NCI-H82 treated with DMSO at 0.1 percent for 48 hours (cell line): ENCODE results near the gene INHBC.
"Not testable (repeated sequence)": the region's sequence is repeated elsewhere in the genome, so short reads cannot be mapped to it uniquely, and the experiment has no call there.

ENCODE experiments used
- DNase-seq: peaks from one replicate; lab custom pipeline; 2025; ENCODE audit not compliant: unreplicated experiment; lab: John Stamatoyannopoulos, UW

The INHBC gene, protein sequence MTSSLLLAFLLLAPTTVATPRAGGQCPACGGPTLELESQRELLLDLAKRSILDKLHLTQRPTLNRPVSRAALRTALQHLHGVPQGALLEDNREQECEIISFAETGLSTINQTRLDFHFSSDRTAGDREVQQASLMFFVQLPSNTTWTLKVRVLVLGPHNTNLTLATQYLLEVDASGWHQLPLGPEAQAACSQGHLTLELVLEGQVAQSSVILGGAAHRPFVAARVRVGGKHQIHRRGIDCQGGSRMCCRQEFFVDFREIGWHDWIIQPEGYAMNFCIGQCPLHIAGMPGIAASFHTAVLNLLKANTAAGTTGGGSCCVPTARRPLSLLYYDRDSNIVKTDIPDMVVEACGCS

DNA sequence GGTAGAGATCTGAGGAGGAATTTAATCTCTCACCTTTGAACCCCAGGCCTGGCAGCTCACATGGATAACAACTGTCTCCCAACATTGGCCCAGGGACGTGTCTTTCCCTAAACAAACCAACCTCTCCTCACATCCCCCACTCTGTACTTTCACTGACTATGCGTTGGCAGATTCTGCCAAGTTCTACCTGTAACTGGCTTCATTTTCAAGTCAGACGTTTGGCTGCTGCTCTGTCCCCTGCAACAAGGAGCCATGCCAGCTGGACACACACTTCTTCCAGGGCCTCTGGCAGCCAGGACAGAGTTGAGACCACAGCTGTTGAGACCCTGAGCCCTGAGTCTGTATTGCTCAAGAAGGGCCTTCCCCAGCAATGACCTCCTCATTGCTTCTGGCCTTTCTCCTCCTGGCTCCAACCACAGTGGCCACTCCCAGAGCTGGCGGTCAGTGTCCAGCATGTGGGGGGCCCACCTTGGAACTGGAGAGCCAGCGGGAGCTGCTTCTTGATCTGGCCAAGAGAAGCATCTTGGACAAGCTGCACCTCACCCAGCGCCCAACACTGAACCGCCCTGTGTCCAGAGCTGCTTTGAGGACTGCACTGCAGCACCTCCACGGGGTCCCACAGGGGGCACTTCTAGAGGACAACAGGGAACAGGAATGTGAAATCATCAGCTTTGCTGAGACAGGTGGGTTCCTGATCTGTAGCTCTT, at the start of gene INHBC:
Gene INHBC (plus strand): TSS at position 268 of the 707 bp plus-strand sequence. CDS start 103 bp downstream, at position 371.
- no peak for DNase-seq

DNA sequence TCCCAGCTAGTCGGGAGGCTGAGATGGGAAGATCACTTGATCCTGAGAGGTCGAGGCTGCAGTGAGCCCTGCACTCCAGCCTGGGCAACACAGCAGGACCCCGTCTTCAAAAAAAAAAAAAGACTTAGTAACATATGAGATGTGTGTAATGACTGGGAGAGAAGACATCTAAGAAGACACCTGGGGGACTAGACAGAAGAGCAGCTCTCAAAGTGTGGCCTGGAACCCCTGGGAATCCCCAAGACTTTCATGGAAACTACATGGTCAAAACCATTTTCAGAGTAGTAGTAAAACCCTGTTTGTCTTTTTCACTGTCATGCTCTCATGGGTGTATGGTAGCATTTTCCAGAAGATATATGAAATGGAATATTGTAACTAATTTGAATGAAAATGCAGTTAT, 49.0 kb upstream of the INHBC start:
- no peak for DNase-seq

GRCh38 chr12:57386187-57386720, 48.3 kb upstream of the INHBC start:
- DNase-seq: no peak

DNA sequence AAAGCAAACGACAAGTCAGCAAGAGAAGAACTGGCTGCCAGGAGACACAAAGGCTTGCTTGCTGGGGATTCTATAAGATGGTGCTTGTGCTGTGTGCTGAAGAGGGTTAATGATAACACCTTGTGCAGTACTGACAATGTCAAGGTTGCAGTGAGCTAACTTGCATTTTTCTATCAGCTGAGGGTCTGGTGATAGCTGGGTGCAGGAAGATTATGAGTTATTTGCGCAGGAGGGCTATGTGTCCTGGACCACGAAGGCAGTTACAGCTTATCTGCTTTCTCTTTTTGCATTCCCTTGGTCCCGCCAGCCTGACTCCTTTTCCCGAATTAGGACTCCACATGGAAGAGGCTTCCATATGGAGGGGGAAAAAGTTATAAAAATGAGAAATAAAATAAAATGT, 46.2 kb upstream of the INHBC start:
- DNase-seq: no peak

DNA sequence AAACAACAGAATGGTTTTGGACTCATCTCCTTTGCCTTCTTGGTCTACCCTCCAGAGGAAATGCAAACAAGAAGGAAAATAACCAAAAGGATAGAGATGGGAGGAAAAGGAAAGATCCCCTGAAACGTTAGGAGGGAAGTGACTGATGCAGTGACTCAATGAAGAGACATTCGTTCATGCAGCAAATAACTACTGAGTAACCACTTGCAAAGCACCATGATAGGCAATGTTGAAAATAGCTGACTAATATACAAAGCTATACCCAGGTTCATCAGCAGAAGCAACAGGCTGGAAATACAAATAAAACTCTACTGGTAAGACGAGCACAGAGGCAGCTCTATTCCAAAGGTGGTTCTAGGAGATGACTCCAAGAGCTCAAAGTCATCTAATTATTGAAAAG, 45.6 kb upstream of the INHBC start:
- DNase-seq: no peak

DNA sequence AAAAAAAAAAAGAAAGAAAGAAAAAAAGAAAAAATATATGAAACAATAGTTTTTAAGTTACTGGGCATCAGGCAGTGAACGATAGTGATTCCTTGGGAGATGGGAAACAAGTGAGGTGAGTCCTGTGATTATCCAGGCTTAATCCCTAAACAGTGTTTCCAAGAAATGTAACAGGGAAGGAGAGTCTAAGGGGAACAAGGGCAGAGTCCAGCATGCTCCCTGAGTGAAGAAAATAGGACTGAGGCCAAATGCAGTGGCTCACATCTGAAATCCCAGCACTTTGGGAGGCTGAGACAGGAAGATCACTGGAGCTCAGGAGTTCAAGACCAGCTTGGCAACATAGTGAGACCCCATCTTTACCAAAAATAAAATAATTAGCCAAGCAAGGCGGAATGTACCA, 44.4 kb upstream of the INHBC start:
- no peak for DNase-seq

DNA sequence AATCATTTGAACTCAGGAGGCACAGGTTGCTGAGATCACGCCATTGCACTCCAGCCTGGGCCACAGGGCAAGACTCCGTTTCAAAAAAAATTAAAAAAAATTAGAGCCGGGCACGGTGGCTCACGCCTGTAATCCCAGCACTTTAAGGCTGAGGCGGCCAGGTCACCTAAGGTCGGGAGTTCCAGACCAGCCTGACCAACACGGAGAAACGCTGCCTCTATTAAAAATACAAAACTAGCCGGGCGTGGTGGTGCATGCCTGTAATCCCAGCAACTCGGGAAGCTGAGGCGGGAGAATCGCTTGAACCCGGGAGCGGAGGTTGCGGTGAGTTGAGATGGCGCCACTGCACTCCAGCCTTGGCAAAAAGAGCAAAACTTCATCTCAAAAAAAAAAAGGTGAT, 39.5 kb upstream of the INHBC start:
- no peak for DNase-seq

DNA sequence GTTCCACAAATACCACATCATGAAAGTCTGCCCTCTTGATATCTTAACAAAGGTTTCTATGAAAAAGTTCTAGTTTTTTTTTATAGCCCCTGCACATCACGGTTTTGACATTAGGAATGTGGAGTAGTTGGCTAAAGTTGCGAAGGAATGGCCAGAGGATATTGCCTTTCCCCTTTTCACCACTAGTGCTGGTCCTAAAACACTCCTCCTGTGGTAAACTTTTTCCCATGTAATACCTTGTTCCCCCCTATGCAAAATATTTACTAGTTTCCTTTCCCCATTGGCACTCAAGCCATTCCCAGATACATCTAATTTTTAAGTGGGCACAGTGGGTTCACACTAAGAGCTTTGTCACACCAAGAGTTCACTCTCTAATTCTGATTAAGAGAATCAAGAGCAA, 37.1 kb upstream of the INHBC start:
- no peak for DNase-seq

DNA sequence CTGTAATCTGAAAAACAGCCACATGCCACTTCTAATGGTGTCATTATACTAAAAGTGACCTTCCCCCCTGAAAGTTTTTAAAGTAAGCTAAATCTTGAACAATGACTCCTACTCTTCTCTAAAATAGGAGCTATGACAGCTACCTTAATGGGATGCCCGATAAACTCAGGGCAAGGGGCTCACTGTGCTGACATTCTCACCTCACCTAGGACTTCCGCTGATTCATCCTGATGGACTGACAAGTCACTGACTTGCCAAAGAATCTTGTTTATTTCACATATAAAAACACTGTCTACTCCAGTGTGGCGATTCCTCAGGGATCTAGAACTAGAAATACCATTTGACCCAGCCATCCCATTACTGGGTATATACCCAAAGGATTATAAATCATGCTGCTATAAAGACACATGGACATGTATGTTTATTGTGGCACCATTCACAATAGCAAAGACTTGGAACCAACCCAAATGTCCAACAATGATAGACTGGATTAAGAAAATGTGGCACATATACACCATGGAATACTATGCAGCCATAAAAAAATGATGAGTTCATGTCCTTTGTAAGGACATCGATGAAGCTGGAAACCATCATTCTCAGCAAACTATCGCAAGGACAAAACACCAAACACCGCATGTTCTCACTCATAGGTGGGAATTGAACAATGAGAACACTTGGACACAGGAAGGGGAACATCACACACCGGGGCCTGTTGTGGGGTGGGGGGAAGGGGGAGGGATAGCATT, 34.7 kb upstream of the INHBC start:
- not testable (repeated sequence) for DNase-seq

DNA sequence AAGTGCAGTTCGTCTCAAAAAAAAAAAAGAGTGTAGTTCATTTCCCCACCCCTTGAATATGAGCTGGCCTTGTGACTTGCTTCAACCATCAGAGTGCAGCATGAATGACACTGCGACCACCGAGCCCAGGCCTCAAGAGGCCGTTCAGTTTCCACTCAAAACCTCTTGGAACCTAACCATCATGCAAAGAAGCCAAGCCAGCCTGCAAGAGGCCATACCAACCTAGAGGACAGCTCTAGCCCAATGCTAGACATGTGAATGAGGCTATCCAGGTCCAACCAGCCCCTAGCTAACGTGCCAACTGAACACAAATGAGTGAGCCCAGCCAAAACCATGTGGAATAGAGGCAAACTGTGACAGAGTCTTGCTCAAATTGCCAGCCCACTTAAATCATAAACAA, 33.4 kb upstream of the INHBC start:
- DNase-seq: no peak

DNA sequence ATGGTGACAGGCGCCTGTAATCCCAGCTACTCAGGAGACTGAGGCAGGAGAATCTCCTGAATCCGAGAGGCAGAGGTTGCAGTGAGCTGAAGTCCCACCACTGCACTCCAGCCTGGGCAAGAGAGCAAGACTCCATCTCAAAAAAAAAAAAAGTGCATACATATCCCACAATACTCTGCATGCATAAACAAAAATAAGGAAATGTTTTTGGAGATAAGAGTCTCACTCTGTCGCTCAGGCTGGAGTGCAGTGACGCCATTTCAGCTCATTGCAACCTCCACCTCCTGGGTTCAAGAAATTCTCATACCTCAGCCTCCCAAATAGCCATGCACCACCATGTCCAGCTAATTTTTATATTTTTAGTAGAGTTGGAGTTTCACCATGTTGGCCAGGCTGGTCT, 32.4 kb upstream of the INHBC start:
- DNase-seq: not testable (repeated sequence)

DNA sequence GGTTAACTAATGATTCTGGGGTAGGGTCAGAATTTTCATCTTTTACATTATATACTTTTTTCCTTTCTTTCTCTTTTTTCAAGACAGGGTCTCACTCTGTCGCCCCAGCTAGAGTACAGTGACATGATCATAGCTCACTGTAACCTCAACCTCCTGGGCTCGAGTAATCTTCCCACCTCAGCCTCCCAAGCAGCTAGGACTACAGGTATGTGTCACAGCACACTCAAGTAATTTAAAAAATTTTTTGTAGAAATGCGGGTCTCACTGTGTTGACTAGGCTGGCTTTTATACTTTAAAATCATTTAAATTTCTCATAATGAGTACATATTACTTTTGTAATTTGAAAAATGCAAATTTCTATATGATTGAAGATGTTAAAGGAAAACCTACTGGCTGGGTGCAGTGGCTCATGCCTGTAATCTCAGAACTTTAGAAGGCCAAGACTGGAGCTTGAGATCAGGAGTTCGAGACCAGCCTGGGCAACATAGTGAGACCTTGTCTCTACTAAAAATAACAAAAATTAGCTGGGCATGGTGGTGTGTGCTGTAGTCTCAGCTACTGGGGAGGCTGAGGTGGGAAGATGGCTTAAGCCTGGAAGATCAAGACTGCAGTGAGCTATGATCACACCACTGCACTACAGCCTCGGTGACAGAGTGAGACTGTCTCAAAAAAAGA, 29.5 kb upstream of the INHBC start:
- DNase-seq: no peak

- no peak for DNase-seq
Observed at GRCh38 chr12:57410534-57410933, 24.1 kb upstream of the INHBC start.

- DNase-seq: not testable (repeated sequence)
Observed at GRCh38 chr12:57414160-57414559, 20.4 kb upstream of the INHBC start.

GRCh38 chr12:57415088-57415487, 19.5 kb upstream of the INHBC start:
- DNase-seq: no peak

- DNase-seq: no peak
Observed at GRCh38 chr12:57416039-57416996, 18.3 kb upstream of the INHBC start.

GRCh38 chr12:57418255-57418654, 16.3 kb upstream of the INHBC start:
- DNase-seq: no peak

DNA sequence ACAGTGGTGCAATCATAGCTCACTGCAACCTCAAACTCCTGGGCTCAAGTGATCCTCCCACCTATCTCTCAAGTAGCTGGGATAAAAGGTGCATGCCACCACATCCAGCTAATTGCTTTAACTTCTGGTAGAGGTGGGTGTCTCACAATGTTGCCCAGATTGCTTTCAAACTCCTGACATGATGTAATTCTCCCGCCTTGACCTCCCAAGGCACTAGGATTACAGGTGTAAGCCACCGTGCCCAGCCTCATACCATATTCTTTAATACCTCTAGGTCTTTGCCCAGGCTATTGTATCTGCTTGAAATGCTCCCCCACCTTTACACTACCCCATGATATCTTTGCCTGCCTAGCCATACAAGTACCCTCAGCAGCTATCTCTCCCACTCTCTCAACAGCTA, 15.1 kb upstream of the INHBC start:
- DNase-seq: no peak

- no peak for DNase-seq
Observed at GRCh38 chr12:57420482-57420881, 14.1 kb upstream of the INHBC start.

GRCh38 chr12:57426948-57427347, 7.6 kb upstream of the INHBC start:
- not testable (repeated sequence) for DNase-seq
